ENCODE measurements around the gene MINDY4. TPM values are rescaled to one million over a fixed set of nuclear protein-coding genes. Genes with fewer than 3 reads are reported as not detected.

The MINDY4 gene
- total RNA-seq, 3 donors from 2014 or later: 4.0 to 9.1 (median 4.7) TPM

- no peak for TF ChIP-seq CTCF (IDR thresholded peaks at IDR 0.05)
- Histone ChIP-seq H3K4me1 (ENCODE audit: low read depth) (peaks cover 5% of the 10 kb centered on the region), H3K9me3 (no peaks in the 10 kb centered on the region), H3K4me3 (no peak overlapping the region), H3K36me3 (ENCODE audit: low read depth) (no peaks in the 10 kb centered on the region)
- intact Hi-C loops (cut with DNase I, micrococcal nuclease): no loop called here
- ATAC-seq: peak; percentile 31
- no peak for DNase-seq
These were observed 122.1 kb downstream of the MINDY4 start for GRCh38 chr7:30893357-30893756.

GRCh38 chr7:30894009-30894408 is 122.8 kb downstream of the MINDY4 start:
- H3K36me3 ChIP-seq (ENCODE audit: low read depth): no peaks in the 10 kb centered on the region
- TF ChIP-seq CTCF (IDR thresholded peaks at IDR 0.05): no peak
- intact Hi-C loops (cut with DNase I, micrococcal nuclease): no loop called here
- H3K4me3 ChIP-seq: no peak overlapping the region
- ATAC-seq (no peak), DNase-seq (no peak)
- H3K9me3 ChIP-seq: no peaks in the 10 kb centered on the region
- H3K4me1 ChIP-seq (ENCODE audit: low read depth): peaks cover 5% of the 10 kb centered on the region

- H3K36me3 ChIP-seq (ENCODE audit: low read depth): no peaks in the 10 kb centered on the region
- DNase-seq (peak in 1 of 3 donors; percentile 40), ATAC-seq (no peak)
- intact Hi-C loops (cut with DNase I, micrococcal nuclease): no loop called here
- peaks cover 5% of the 10 kb centered on the region for H3K4me1 ChIP-seq (ENCODE audit: low read depth)
- no peak overlapping the region for H3K4me3 ChIP-seq
- no peaks in the 10 kb centered on the region for H3K9me3 ChIP-seq
- no peak for TF ChIP-seq CTCF (IDR thresholded peaks at IDR 0.05)
These were observed 123.8 kb downstream of the MINDY4 start for GRCh38 chr7:30894866-30895605.

GRCh38 chr7:30896036-30896435 is 124.8 kb downstream of the MINDY4 start:
- Histone ChIP-seq H3K9me3 (no peaks in the 10 kb centered on the region), H3K4me1 (ENCODE audit: low read depth) (peaks cover 5% of the 10 kb centered on the region), H3K4me3 (no peak overlapping the region), H3K36me3 (ENCODE audit: low read depth) (no peaks in the 10 kb centered on the region)
- TF ChIP-seq CTCF (IDR thresholded peaks at IDR 0.05): no peak
- ATAC-seq: no peak
- intact Hi-C loops (cut with DNase I, micrococcal nuclease): no loop called here
- DNase-seq: peak in 1 of 3 donors; percentile 16

- no peaks in the 10 kb centered on the region for H3K36me3 ChIP-seq (ENCODE audit: low read depth)
- H3K9me3 ChIP-seq: no peaks in the 10 kb centered on the region
- H3K4me3 ChIP-seq: no peak overlapping the region
- no peak for TF ChIP-seq CTCF (IDR thresholded peaks at IDR 0.05)
- peak in 1 of 3 donors; percentile 58 for DNase-seq
- intact Hi-C loops (cut with DNase I, micrococcal nuclease): no loop called here
- H3K4me1 ChIP-seq (ENCODE audit: low read depth): peaks cover 5% of the 10 kb centered on the region
- ATAC-seq: peak; percentile 74
These were observed 125.8 kb downstream of the MINDY4 start for GRCh38 chr7:30896783-30897637.
